ENCODE results near the gene ARFGEF2.
"Not testable (repeated sequence)": the region's sequence is repeated elsewhere in the genome, so short reads cannot be mapped to it uniquely, and the experiment has no call there.

The ARFGEF2 gene

DNA sequence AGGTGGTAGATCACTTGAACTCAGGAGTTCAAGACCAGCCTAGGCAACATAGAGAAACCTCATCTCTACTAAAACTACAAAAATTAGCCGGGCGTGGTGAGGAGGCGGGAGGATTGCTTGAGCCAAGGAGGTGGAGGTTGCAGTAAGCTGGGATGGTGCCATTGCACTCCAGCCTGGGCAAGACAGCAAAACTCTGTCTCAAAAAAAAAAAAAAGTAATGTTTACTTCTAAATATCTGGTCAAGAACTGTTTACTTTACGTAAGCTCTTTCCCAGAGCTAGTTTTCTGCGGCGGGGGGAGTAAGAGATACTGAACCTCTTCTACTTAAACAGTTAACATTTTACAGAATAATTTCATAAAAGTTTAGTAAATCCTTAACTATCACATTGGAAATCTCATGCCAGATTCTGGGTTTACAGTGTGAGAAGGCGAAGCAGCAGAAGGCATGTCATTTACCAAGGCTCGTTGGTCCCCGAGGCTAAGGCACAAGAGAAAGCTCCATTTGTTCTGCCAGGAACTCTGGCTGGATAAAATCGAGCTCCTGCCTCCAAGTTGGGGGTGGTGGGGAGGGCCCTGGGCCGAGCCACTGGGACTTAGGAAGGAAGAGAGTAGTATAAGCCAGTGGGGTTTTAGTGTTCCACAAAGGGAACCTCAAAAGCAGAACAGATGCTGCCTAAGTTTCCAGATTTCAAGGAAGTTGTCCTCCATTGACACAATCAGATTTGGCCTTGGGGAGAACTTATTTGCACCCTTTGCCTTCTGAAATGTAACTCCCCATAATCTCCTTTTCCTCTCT lies 41.7 kb downstream of the ARFGEF2 start:
- TF ChIP-seq ZNF274 (IDR thresholded peaks at IDR 0.05; ENCODE audit: low read depth, low read length): no peak
- no peak overlapping the region for H3K4me3 ChIP-seq (ENCODE audit: low read length)

DNA sequence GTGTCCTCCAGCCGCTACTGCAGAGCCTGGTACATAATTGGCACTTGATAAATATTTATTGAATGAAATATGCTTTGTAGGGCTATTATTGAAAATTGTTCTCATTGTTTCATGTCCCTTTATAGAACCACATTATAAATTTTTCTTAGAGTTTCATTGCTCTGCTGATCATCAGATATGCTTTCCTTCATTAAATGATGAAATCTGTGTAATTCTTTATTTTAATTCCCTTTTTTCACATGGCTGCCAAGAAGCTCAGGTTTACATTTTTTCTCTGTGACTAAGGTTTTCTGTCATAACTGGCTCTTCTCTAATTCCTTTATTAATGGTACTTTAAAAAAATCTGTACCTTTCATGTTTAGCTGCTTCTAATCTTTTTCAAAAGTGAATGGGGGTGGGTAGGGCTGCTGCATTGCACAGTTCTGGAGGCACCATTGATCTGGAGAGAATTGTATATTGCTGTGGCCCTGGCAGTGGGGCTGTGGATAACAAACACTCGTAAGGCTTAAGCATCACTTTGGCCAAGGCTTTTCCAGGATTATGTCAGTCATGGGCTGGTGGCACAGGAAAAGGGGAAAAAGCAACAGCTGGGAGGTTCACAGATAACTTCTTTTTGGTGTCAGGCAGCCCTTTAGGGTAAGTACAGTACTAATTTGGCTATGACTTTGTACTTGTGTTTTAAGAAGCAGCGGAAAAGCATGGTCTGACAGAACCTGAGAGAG lies 43.8 kb downstream of the ARFGEF2 start:
- TF ChIP-seq ZNF274 (IDR thresholded peaks at IDR 0.05; ENCODE audit: low read depth, low read length): no peak
- no peak overlapping the region for H3K4me3 ChIP-seq (ENCODE audit: low read length)

DNA sequence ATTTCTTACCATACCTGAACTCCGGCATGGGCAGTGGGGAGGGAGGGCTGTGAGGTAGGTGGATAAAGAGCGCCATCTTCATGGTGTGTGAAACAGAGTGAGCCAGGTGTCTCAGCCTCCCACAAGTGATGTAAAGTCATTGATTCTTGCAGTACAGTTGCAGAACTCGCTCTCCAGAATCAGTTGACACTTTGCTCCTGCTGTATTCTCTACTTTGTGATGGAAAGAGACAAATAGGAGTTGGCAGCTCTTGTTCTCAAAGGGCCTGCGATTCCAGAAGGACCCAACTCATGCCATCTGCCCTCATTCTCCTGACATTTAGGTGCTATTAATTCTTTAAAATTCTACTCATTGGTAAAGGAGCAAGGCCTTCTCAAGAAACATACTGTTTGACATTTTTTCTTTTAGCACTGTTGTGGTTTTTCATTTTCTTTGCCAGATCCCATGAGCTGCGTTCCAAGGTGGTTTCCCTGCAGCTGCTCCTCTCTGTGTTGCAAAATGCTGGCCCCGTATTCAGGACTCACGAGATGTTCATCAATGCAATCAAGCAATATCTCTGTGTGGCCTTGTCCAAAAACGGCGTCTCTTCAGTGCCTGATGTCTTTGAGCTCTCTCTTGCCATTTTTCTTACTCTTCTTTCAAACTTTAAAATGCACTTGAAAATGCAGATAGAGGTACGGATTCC lies 49.3 kb downstream of the ARFGEF2 start:
- TF ChIP-seq ZNF274 (IDR thresholded peaks at IDR 0.05; ENCODE audit: low read depth, low read length): no peak
- no peak overlapping the region for H3K4me3 ChIP-seq (ENCODE audit: low read length)

DNA sequence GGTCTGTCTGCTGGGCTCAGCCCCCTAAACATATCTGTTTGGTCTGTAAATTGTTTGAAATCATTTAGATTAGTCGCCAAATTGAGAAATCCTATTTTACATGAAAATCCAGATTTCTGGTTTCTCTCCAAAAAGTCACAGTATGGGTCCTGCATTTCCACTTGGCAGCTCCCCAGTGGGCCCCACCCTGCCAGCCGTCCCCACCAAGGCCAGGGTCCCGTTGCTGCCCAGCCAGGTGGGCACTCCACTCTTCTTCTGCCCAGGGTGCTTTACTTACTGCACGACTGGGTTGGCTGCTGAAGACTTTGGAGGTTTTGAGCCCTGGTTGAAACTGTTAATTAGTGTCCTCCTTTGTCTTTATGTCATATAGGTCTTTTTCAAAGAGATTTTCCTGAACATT lies 50.4 kb downstream of the ARFGEF2 start:
- TF ChIP-seq ZNF274 (IDR thresholded peaks at IDR 0.05; ENCODE audit: low read depth, low read length): no peak
- H3K4me3 ChIP-seq (ENCODE audit: low read length): no peak overlapping the region

DNA sequence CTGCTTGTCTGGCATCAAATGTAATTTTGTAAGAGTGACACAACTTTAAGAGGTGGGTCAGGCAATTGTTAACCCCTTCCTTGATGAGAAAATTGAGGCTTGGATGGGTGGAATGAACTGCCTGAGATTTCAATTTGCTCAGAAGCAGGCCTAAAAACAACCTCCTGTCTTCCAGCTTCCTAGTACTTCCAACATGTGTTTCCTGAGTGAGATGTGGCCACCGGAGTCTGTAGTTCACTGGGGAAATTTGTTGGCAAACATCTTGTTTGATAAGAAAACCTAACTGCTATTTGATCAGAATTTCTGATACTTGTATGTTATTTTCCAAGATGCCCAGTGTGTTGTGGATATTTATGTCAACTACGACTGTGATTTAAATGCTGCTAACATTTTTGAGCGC lies 51.3 kb downstream of the ARFGEF2 start:
- no peak overlapping the region for H3K4me3 ChIP-seq (ENCODE audit: low read length)
- TF ChIP-seq ZNF274 (IDR thresholded peaks at IDR 0.05; ENCODE audit: low read depth, low read length): no peak

DNA sequence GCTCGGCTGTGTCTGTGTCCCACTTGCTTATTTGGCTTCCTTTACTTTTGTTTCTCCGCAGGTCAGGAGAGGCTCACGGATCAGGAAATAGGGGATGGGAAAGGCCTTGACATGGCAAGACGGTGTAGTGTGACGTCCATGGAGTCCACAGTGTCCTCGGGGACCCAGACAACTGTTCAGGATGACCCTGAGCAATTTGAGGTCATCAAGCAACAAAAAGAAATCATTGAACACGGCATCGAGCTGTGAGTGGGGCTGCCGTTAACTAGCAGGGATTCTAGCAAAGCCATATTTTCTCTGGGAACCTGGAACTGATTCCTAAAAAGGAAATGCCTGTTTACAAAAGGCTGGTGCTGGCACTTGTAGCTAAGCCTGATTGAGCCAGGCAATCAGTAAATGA lies 54.4 kb downstream of the ARFGEF2 start:
- no peak overlapping the region for H3K4me3 ChIP-seq (ENCODE audit: low read length)
- TF ChIP-seq ZNF274 (IDR thresholded peaks at IDR 0.05; ENCODE audit: low read depth, low read length): no peak

DNA sequence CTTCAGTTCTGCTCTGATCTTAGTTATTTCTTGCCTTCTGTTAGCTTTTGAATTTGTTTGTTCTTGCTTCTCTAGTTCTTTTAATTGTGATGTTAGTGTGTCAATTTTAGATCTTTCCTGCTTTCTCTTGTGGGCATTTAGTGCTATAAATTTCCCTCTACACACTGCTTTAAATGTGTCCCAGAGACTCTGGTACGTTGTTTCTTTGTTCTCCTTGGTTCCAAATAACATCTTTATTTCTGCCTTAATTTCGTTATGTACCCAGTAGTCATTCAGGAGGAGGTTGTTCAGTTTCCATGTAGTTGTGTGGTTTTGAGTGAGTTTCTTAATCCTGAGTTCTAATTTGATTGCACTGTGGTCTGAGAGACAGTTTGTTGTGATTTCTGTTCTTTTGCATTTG lies 58.5 kb downstream of the ARFGEF2 start:
- not testable (repeated sequence) for H3K4me3 ChIP-seq (ENCODE audit: low read length)

DNA sequence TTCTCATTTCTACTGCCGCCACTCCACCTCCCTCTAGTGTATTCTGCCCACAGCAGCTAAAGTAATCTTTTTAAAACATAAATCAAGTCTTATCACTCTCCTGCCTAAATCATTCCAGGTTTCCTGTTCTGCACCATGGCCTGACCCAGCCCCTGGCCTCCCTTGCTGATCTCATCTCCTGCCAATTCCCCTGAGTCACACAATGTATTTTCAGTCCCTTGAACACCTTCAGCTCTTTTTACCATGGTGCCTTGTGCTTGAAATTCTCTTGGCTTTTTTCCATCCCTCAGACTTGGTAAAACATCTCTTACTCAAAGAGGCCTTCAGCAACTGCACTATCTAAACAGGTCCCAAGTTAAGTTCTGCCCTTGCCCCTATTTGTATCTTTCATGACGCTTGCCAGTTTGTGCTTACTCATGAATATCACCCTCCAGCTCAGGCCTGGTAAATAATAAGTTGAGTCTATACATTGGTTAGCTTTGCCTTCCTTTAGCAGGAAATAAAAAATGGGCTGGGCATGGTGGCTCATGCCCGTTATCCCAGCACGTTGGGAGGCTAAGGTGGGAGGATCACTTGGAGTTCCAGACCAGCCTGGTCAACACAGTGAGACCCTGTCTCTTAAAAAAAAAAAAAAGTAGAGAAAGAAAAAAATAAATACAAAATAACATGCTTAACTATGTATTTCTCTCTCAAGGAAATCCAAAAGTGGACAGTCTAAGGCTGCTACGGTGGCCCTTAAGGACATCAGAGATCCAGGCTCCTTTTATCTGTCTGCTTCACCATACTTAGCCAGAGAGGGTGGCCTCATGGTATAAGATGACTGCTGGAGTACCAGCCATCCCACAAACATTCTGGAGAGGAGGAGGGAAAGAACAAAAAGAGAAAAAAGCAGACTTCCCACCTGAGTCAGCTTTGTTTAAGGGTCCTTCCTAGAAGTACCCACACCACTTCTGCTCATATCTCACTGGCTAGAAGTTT lies 62.2 kb downstream of the ARFGEF2 start:
- TF ChIP-seq ZNF274 (IDR thresholded peaks at IDR 0.05; ENCODE audit: low read depth, low read length): no peak
- no peak overlapping the region for H3K4me3 ChIP-seq (ENCODE audit: low read length)

DNA sequence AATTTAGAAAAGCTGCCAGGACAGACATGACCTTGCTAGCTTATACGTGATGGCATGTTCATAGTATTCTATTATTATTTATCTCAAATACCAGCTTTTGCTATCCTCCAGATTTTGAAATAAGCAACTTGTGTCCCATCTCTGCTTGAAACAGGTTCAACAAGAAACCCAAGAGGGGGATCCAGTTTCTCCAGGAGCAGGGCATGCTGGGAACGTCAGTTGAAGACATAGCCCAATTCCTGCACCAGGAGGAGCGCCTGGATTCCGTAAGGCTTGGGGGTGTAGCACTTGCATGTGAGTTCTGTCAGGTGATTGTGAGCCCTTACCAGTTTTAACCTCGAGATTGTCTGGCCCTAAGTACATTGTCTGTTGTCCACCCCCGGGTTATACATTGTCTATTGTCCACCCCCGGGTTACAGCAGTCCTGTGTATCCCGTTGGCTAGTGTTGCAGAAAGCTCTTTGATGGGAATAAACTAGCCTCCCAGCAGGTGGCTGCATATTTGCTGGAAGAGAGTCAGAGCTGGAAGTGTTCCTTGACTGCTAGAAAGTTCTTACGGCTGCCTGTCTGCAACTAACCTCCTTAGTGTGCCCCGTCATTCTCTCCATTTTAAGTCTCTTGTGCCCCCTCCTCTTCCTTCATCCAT lies 63.2 kb downstream of the ARFGEF2 start:
- no peak overlapping the region for H3K4me3 ChIP-seq (ENCODE audit: low read length)
- TF ChIP-seq ZNF274 (IDR thresholded peaks at IDR 0.05; ENCODE audit: low read depth, low read length): no peak

DNA sequence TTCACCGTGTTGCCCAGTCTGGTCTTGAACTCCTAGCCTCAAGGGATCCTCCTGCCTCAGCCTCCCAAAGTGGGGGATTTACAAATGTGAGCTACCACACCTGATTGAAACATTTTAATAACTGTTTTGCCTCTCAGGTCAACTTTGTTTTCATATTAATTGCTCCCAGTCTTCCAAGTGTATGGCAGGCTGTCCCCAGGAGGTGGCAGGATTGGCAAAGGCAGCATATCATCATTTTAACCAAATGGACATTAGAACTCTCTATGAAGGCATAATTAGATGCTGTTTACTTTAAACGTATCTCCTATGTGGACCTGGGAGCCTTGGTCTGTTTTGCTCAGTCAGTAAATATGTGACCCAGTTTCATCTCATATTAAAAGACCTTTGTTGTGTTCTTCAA lies 65.4 kb downstream of the ARFGEF2 start:
- H3K4me3 ChIP-seq (ENCODE audit: low read length): no peak overlapping the region
- TF ChIP-seq ZNF274 (IDR thresholded peaks at IDR 0.05; ENCODE audit: low read depth, low read length): no peak

DNA sequence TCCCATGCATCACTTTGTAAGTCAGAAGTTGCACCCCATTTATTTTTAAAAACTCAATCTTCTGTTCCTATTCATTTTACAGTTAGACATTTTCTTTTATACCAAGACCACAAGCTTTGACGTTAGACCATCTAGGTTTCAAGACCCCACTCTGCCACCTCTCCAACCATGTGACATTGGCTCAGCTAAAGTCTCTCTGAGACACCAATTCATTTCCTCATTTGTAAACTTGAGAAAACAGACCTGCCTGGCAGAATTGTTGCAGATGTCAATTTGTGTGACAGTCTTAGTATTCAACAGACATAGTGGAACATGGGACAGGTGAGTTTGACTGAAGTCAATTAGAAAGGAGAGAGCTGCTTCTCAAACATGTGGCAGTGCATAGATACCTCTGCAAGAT lies 69.0 kb downstream of the ARFGEF2 start:
- no peak for TF ChIP-seq ZNF274 (IDR thresholded peaks at IDR 0.05; ENCODE audit: low read depth, low read length)
- H3K4me3 ChIP-seq (ENCODE audit: low read length): no peak overlapping the region

DNA sequence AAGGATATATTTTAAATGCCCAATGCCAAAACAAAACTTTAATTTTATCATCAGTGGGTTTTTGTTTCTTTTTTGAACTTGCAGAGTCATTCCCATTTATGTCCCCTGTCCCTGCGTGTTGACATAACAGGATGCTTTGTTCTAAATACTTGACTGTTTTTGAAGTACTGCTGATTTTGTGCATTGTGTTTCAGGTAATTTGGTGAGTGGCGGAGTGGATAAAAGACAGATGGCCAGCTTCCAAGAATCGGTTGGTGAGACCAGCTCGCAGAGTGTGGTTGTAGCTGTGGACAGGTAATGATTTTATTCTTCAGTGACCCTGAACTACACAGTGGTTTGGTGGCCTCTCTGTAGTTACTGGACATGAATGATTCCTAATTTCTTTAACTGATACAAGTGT lies 74.1 kb downstream of the ARFGEF2 start:
- H3K4me3 ChIP-seq (ENCODE audit: low read length): no peak overlapping the region
- no peak for TF ChIP-seq ZNF274 (IDR thresholded peaks at IDR 0.05; ENCODE audit: low read depth, low read length)

Measured in GM08714 (cell line).